ENCODE measurements around the gene TNS1. TPM values are rescaled to one million over a fixed set of nuclear protein-coding genes. Genes with fewer than 3 reads are reported as not detected.
A peak's percentile ranks its signal among the peaks of the same experiment; 100 is the strongest.

The TNS1 gene
- total and polyA plus RNA-seq, 8 donors = 38.5 to 166 (median 102) TPM

- ATAC-seq = no peak
- H3K9me3 ChIP-seq = no peaks in the 10 kb centered on the region
- DNase-seq = no peak
- intact Hi-C loops (cut with DNase I) = no loop called here
- no peak for FAIRE-seq
- H3K27ac ChIP-seq = no peak overlapping the region
- no peak overlapping the region for H3K4me3 ChIP-seq
- no peaks in the 10 kb centered on the region for H3K27me3 ChIP-seq
- TF ChIP-seq, protein P1, sequence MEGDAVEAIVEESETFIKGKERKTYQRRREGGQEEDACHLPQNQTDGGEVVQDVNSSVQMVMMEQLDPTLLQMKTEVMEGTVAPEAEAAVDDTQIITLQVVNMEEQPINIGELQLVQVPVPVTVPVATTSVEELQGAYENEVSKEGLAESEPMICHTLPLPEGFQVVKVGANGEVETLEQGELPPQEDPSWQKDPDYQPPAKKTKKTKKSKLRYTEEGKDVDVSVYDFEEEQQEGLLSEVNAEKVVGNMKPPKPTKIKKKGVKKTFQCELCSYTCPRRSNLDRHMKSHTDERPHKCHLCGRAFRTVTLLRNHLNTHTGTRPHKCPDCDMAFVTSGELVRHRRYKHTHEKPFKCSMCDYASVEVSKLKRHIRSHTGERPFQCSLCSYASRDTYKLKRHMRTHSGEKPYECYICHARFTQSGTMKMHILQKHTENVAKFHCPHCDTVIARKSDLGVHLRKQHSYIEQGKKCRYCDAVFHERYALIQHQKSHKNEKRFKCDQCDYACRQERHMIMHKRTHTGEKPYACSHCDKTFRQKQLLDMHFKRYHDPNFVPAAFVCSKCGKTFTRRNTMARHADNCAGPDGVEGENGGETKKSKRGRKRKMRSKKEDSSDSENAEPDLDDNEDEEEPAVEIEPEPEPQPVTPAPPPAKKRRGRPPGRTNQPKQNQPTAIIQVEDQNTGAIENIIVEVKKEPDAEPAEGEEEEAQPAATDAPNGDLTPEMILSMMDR (IDR thresholded peaks at IDR 0.05) = no peak
- WGBS, 2 donors = 75 to 78% methylated on average over 6 of the region's 6 CpGs
- H3K36me3 ChIP-seq = no peaks in the 10 kb centered on the region
- peaks cover 18 to 26% (median 19%) of the 10 kb centered on the region in 3 donors for H3K4me1 ChIP-seq
These were observed 53.9 kb downstream of the TNS1 start for GRCh38 chr2:217948897-217949296.

DNA sequence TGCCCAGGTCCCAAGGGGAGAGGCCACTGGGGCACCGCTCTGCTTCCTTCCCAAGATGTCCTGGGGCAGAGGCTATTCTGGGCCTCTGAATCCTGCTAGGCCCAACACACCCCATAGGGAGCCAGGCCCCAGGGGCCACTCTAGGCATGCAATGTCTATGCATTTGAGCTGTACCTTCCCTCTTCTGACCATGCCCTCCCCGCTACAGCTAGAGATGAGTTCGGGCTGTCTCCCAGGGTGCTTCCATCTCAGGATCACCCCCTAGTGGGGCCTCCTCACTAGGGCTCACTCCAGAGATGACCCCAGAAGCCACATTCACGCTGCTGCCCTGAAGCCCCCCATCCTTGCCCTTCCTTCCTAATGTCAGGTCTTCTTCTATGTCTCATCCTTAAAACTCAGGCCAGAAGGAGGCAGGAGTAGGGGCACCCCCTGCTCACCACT is 54.4 kb downstream of the TNS1 start:
- DNase-seq = peak in 1 of 6 donors; percentile 7
- 86 to 90% methylated on average over 4 of the region's 4 CpGs for WGBS, 2 donors
- no peak overlapping the region for H3K4me3 ChIP-seq
- TF ChIP-seq, protein P1 (IDR thresholded peaks at IDR 0.05) = no peak
- no peaks in the 10 kb centered on the region for H3K27me3 ChIP-seq
- intact Hi-C loops (cut with DNase I) = no loop called here
- no peaks in the 10 kb centered on the region for H3K36me3 ChIP-seq
- H3K27ac ChIP-seq = no peak overlapping the region
- no peak for FAIRE-seq
- H3K9me3 ChIP-seq = no peaks in the 10 kb centered on the region
- peaks cover 13 to 22% (median 20%) of the 10 kb centered on the region in 3 donors for H3K4me1 ChIP-seq
- ATAC-seq = no peak

- ATAC-seq (no peak), FAIRE-seq (no peak), DNase-seq (peak in 1 of 6 donors; percentile 7)
- no peaks in the 10 kb centered on the region for H3K27me3 ChIP-seq
- H3K27ac ChIP-seq = no peak overlapping the region
- peaks cover 12 to 20% (median 14%) of the 10 kb centered on the region in 3 donors for H3K4me1 ChIP-seq
- TF ChIP-seq, protein P1 (IDR thresholded peaks at IDR 0.05) = no peak
- H3K36me3 ChIP-seq = no peaks in the 10 kb centered on the region
- 85 to 89% methylated on average over 19 of the region's 19 CpGs for WGBS, 2 donors
- H3K4me3 ChIP-seq = no peak overlapping the region
- intact Hi-C loops (cut with DNase I) = no loop called here
- H3K9me3 ChIP-seq = no peaks in the 10 kb centered on the region
These were observed 55.1 kb downstream of the TNS1 start for GRCh38 chr2:217947383-217948350.

DNA sequence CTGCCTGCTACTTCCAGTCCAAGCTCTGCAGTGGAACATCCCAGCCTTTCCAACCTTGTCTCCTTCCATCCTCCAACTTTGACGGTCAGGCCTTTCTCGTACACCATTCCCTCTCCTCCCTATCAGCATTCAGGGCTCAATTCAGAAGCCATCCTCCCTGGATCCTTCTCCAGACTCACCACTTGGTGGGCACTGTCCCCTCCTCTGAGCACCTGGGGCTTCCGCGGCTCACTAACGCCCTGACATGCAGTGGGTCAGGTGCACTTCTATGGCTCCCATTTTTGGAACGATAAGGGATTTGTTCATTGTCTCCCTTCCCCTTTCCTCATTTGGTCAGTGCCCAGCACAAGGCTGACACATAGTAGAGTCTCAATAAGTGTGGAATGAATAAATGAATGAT is 56.7 kb downstream of the TNS1 start:
- intact Hi-C loops (cut with DNase I) = no loop called here
- H3K9me3 ChIP-seq = no peaks in the 10 kb centered on the region
- no peak overlapping the region for H3K27ac ChIP-seq
- no peak for FAIRE-seq
- 74 to 83% methylated on average over 6 of the region's 6 CpGs for WGBS, 2 donors
- H3K27me3 ChIP-seq = no peaks in the 10 kb centered on the region
- H3K4me1 ChIP-seq = peaks cover 10 to 21% (median 14%) of the 10 kb centered on the region in 3 donors
- ATAC-seq = no peak
- no peaks in the 10 kb centered on the region for H3K36me3 ChIP-seq
- no peak overlapping the region for H3K4me3 ChIP-seq
- peak in 1 of 6 donors; percentile 4 for DNase-seq
- TF ChIP-seq, protein P1 (IDR thresholded peaks at IDR 0.05) = no peak

- WGBS, 2 donors = 78 to 80% methylated on average over 5 of the region's 5 CpGs
- no peaks in the 10 kb centered on the region for H3K27me3 ChIP-seq
- DNase-seq (peak in 1 of 6 donors; percentile 0), FAIRE-seq (no peak), ATAC-seq (no peak)
- no peaks in the 10 kb centered on the region for H3K36me3 ChIP-seq
- H3K27ac ChIP-seq = no peak overlapping the region
- TF ChIP-seq, protein P1 (IDR thresholded peaks at IDR 0.05) = no peak
- intact Hi-C loops (cut with DNase I) = no loop called here
- peaks cover 10 to 21% (median 14%) of the 10 kb centered on the region in 3 donors for H3K4me1 ChIP-seq
- H3K9me3 ChIP-seq = no peaks in the 10 kb centered on the region
- no peak overlapping the region for H3K4me3 ChIP-seq
These were observed 57.3 kb downstream of the TNS1 start for GRCh38 chr2:217945530-217945929.

Measured in pancreas (tissue), 10 donors.